ENCODE measurements around the gene LPO. TPM values are rescaled to one million over a fixed set of nuclear protein-coding genes. Genes with fewer than 3 reads are reported as not detected.

LPO gene
- total and polyA plus RNA-seq, 9 of the 15 experiments (the other 6 are each of a cell fraction or from before 2014, with no cell fraction given), result 0.07 to 0.11 TPM; not detected in 7

DNA sequence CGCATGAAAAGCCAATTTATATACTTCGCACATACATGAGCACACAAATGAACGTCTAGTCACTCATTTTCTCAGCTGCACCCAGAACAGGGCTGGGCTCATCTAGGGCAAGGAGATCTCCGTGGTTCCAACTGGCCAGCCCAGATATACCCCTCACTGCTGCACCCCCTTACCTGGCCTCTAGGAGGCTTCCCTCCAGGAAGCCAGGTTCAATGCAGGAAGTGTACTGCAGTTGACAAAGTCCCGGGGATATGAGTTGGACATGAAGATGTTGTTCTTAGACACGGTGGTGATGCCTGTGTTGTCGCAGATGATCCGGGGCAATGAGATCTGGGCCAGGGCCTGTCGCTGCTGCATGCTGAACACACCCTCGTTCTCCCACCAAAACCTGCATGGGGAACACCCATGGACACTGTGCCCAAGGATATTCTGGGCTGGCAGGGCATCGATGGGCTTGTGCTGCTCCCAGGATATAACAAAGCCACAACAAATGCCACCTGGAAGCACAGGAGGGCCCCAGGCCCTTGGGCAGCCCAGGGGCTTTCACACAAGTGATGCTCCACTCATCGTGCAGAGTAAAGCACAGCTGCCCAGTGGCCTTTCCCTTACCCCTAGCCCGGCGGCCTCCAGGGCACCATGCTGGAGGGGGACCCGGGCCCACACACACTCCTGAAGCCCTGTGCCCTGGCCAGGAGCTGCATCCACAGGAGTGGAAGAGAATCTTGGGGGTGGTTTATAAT lies 32.3 kb downstream of the LPO start (continued):
- TF ChIP-seq, protein P1, sequence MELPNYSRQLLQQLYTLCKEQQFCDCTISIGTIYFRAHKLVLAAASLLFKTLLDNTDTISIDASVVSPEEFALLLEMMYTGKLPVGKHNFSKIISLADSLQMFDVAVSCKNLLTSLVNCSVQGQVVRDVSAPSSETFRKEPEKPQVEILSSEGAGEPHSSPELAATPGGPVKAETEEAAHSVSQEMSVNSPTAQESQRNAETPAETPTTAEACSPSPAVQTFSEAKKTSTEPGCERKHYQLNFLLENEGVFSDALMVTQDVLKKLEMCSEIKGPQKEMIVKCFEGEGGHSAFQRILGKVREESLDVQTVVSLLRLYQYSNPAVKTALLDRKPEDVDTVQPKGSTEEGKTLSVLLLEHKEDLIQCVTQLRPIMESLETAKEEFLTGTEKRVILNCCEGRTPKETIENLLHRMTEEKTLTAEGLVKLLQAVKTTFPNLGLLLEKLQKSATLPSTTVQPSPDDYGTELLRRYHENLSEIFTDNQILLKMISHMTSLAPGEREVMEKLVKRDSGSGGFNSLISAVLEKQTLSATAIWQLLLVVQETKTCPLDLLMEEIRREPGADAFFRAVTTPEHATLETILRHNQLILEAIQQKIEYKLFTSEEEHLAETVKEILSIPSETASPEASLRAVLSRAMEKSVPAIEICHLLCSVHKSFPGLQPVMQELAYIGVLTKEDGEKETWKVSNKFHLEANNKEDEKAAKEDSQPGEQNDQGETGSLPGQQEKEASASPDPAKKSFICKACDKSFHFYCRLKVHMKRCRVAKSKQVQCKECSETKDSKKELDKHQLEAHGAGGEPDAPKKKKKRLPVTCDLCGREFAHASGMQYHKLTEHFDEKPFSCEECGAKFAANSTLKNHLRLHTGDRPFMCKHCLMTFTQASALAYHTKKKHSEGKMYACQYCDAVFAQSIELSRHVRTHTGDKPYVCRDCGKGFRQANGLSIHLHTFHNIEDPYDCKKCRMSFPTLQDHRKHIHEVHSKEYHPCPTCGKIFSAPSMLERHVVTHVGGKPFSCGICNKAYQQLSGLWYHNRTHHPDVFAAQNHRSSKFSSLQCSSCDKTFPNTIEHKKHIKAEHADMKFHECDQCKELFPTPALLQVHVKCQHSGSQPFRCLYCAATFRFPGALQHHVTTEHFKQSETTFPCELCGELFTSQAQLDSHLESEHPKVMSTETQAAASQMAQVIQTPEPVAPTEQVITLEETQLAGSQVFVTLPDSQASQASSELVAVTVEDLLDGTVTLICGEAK (IDR thresholded peaks at IDR 0.05), result peak; percentile 76
- TF ChIP-seq, protein P1 (CRISPR knock-in tag; IDR thresholded peaks at IDR 0.05), result no peak
- no peak for TF ChIP-seq POLR2AphosphoS5 (IDR thresholded peaks at IDR 0.05; ENCODE audit: control insufficient read depth, insufficient read depth, low read depth, low read length)
- TF ChIP-seq POLR3A (IDR thresholded peaks at IDR 0.05; ENCODE audit: borderline replicate concordance, extremely low read depth, insufficient read depth, insufficient read length), result no peak
- no peak for TF ChIP-seq RBM15 (IDR thresholded peaks at IDR 0.05; ENCODE audit: insufficient read depth, low read length)
- no peak for TF ChIP-seq NR3C1 (CRISPR knock-in tag; IDR thresholded peaks at IDR 0.05)
- TF ChIP-seq MCM7 (IDR thresholded peaks at IDR 0.05), result no peak
- 0 out of 2 replicates have a peak, but pooled peaks have one; percentile 41 for TF ChIP-seq GABPA (tag; conservative IDR thresholded peaks at IDR 0.05; ENCODE audit: low read depth)
- TF ChIP-seq NFYB (IDR thresholded peaks at IDR 0.05; ENCODE audit: extremely low read depth, insufficient read length), result no peak
- no peak for TF ChIP-seq RBM22 (IDR thresholded peaks at IDR 0.05; ENCODE audit: low read depth, low read length, poor library complexity, severe bottlenecking)
- TF ChIP-seq ZBTB1 (CRISPR knock-in tag; IDR thresholded peaks at IDR 0.05; ENCODE audit: borderline replicate concordance, low read depth), result no peak
- TF ChIP-seq, protein P2, sequence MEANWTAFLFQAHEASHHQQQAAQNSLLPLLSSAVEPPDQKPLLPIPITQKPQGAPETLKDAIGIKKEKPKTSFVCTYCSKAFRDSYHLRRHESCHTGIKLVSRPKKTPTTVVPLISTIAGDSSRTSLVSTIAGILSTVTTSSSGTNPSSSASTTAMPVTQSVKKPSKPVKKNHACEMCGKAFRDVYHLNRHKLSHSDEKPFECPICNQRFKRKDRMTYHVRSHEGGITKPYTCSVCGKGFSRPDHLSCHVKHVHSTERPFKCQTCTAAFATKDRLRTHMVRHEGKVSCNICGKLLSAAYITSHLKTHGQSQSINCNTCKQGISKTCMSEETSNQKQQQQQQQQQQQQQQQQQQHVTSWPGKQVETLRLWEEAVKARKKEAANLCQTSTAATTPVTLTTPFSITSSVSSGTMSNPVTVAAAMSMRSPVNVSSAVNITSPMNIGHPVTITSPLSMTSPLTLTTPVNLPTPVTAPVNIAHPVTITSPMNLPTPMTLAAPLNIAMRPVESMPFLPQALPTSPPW (CRISPR knock-in tag; IDR thresholded peaks at IDR 0.05), result no peak
- no peak for TF ChIP-seq TAF7 (tag; IDR thresholded peaks at IDR 0.05)

All from K562 (cell line).